Activated gamma-delta T cell treated with Interleukin-2 at 50 U/mL for 16 hours (primary cell): ENCODE measurements around the gene MAPK11.
A peak's percentile ranks its signal among the peaks of the same experiment; 100 is the strongest.

Experiments
- DNase-seq: peaks from one replicate; pipeline ENCODE4 v3.0.0-alpha.2; 2020

MAPK11 gene

GRCh38 chr22:50269970-50270665, at the start of gene MAPK11:
MAPK11 (minus strand) TSS chr22:50270380; CDS start chr22:50270292, 88 bp downstream.
- peak; percentile 64 for DNase-seq

DNA sequence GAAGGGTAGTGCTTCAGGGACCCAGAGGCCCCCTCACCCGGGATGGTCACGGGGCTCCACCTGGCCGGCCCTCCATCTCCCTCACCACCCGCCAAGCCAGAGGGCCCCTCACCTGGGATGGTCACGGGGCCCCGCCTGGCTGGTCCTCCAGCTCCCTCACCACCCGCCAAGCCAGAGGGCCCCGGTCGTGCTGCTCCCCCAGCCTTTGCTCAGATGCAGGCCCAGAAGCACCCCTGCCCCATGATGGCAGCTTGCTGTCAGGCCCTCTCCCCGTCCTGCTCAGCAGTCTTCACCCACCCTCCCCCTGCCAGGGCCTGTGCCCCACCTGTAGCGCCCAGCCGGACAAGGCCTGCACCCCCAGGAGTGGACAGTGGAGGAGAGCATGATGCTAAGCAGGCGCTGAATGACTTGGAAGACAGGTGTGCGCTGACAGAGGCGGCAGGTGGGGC, 49.3 kb upstream of the MAPK11 start:
- DNase-seq, result no peak

GRCh38 chr22:50318698-50319411, 48.7 kb upstream of the MAPK11 start:
- DNase-seq, result no peak

DNA sequence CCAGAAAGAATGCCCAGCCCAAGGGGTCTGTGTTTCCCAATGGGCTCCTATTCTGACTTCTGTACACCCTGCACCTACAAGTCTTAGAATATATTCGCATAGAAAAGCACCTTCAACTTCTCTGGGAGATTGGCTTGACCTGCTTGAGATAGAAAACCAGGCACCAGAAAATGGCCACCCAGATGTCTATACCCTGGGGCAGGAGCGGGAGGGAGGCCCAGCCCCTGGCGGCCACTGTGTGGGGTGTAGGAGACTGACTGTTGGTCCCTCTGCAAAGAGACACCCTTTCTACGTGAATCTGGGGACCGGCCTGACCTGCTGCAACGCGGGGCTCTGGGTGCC, 48.1 kb upstream of the MAPK11 start:
- no peak for DNase-seq

GRCh38 chr22:50317674-50318073, 47.5 kb upstream of the MAPK11 start:
- no peak for DNase-seq

DNA sequence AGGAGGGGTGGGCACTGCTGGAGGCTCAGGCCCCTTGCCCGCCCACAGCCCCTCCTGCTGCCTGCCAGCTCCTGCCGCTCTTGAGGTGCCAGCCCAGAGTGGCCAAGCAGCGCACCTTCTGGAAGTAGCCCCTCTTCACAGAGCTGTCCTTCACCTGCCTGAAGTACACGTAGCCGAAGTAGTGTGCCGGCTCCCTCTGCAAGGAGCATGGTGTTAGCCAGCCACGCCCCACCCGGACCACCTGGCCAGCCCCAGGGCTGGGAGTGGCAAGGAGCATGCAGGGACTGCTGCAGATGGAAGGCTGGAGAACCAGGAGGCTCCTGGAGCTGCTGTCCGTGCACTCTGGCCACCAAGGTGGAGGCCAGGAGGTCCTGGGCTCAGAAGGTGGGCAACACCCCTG, 47.0 kb upstream of the MAPK11 start:
- no peak for DNase-seq

GRCh38 chr22:50316114-50317065, 46.2 kb upstream of the MAPK11 start:
- DNase-seq, result no peak

DNA sequence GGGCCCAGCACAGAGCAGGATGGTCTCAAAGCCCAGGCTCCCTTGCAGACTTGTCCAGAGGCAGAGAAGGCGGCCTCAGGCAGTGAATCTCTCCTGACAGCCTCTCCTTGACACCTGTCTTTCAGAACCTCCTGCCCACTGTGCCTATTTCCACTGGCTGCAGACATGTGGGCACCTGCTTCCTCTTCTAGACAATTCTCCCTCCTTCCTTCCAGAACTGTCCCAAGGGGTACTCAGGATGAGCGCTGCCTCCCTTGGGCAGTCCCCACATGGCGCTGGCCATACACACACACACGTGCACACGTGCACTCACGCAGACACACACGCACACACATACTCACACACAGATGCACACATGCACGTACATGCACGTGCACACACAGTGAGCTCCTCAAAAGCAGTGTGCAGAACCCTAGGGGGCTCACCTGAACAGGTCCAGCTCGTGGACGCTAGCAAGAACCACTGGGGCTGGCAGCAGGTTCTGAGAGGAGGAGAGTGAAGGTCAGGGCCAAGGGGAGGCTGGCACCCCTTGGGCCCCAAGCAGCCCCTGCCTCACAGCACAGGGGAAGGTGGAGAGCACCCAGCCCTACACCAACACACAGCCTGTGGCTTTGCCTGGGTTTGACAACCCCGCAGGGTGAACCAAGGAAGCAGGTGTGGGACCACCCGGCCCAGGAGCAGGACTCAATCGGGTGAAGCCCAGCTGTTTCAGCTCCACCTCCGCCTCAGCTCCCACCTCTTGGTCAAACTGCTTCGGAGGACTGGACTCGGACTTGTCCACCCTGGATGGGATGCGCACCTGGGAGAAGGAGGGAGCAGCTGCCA, 45.3 kb upstream of the MAPK11 start:
- no peak for DNase-seq

DNA sequence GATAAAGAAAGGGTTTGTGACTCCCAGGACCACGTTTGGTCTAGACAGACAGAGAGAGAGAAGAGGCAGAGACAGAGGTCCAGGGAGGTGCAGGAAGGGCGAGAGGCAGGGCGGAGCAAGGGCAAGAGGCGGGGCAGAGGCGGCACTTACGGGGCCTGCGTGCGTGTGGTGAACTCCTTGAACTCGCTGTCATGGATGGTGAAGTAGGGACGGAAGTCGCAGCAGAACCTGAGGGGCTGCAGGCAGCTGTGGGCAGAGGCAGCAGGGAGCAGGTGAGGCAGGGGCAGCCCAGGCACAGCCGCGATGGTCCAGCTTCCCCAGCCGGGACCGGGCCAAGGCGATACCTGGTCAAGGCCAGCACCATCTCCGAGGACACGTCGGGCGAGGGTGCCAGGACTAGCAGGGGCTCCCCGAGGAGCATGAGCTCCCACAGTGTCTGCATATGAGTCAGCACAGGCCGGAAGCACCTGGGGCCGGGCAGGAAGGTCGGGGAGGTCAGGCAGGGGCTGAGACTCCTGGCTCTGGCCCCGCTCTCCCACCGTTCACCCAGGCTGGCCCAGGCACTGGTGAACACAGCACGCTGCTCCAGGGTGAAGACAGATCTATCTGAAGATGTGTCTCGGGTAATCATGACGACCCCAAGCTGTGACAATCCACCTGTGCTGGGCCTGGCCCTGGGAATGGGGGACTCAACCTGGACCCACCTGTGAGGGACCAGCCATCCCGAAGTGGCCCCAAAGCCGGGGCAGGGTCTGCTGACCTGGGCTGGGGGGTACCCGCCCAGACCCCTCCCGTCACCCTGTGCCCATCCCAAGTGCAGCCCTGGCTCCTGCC, 44.5 kb upstream of the MAPK11 start:
- DNase-seq, result peak; percentile 75

DNA sequence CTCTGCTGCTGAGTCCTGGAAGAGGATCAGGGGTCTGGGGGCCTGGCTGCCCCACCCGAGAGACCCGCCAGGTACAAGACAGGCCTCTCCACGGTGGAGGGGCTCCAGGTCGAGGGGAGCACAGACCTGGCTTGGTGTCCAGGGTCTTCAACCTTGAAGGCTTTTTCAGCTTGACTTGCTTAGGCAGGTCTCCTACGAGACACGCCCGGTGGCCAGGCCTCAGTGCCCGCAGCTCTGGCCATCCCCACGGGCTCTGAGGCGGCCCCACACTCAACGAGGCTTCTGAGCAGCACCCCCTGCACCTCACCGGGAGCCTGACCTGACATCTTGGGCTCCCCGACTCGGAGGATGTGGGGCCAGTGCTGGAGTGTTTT, 43.9 kb upstream of the MAPK11 start:
- DNase-seq, result no peak

- DNase-seq, result no peak
These were observed 43.4 kb upstream of the MAPK11 start for GRCh38 chr22:50313600-50313999.

DNA sequence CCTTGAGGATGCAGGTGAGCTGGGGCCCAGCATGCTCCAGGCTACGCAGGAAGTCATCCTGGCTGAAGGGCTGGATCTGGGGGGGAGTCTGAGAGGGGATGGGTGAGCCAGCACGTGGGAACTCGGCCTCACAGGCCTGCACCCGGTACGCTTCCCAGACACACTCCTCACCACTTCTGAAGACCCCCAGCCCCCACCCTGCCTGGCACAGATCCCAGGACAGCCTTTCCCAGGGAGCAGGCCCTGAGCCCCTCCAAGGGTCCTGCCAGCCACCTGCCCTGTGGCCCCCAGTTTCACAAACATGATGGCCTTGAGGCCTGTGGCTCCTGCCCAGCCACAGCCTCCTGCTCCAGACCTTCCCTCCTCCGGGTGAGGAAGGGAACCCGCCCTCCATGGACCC, 42.8 kb upstream of the MAPK11 start:
- DNase-seq, result no peak

- DNase-seq, result no peak
These were observed 42.2 kb upstream of the MAPK11 start for GRCh38 chr22:50312371-50312770.

DNA sequence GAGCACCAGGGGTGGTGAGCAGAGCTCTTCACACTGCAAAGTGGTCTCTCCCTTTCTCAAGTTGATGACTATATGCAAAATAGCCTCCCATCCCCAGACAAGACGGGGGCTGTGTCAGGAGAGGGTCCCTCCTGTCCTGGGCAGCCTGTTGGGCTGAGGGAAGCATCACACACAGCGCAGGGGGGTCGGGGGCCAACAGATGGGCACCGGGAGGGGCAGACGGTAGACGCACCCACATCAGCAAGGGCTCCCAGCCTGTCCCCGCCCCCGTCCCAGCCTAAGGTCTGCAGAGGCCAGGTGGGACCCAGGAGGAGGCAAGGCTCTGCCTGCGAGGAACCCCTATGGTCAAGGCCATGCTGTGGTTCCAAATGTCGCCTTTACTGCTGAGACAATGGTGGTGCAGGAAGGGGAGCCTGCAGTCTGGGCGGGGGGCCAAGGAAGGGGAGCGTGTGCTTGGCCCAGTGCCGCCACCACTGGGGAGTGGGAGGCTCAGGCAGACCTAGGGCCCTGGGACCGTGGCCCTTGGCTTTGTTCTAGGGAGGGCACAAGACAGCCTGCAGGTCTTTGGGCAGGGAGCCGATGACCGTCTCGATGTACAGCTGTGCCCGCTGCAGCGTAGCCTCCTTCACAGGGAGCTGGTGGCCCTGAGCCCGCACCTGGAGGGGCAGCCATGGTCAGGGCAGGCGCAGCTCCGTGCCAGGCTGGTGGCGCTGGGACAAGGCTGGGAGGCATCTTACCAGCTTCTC, 41.6 kb upstream of the MAPK11 start:
- no peak for DNase-seq

DNA sequence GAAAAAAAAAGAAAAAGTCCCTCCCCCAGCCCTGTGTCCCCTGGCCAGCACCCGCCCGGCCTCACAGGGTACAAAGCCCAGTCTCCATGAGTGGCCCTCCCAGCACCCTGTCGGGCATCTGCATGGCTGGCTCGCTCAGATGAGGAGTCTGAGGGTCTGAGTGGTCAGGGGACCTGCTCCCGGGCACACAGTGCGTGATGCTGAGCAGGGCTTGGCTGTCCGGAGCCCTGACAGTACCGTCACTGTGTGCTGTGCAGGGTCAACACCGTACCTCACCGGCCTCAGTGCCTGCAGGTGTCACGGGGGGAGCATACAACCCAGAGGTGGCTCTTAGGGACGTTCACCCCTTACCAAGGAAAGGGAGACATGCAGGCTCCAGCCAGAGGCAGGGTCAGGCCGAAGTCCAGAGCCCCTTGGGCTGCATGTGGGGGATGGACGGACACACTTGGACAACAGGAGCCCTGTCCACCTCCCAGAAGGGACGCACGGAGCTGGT, 40.8 kb upstream of the MAPK11 start:
- no peak for DNase-seq

- no peak for DNase-seq
These were observed 40.0 kb upstream of the MAPK11 start for GRCh38 chr22:50310031-50310722.

DNA sequence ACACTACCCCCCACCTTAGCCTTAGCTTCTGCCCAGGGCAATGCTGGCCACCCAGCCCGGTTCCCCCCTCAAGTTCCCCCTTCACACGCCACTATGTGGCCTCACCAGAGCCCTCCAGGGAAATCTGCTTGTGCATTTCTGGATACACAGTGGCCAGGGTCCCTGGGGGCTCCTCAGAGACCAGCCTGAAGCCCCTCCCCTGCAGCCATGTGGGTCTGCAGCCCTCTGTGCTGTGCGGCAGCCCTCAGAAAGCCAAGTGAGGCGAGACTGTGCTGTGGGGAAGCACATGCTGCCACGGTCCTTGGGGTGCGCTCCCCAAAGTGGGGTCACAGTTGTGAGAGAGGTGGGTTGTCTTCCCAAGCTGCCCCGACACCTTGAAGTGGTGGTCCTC, 39.4 kb upstream of the MAPK11 start:
- no peak for DNase-seq

DNA sequence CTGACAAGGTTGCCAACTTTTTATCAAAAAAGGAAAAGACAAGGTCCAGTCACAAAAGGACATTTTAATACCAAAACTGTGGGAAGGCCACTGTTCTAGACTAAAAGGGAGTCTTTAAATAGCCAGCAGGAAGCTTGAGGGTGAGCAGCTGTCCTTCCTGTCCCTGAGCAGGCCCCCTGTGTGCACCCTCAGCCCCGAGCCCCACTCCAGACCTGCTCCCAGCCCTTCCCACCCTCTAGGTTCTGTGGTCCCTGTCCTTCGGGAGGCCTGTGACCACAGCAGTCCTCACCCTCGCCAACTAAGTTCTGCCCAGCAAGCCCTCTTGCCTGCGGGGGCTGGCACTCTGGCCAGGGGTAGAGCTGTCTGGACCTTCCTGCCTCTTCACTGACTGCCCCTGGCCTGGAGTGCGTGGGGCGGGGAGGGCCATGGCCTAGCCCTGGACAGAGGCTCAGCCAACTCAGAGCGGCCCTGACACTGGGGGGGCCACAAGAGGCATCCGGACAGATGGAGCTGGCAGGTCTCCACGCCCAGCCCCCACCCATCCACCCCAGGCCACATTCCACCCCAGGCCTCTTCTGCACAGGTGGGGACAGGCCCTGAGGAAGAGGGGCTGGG, 38.9 kb upstream of the MAPK11 start:
- no peak for DNase-seq

DNA sequence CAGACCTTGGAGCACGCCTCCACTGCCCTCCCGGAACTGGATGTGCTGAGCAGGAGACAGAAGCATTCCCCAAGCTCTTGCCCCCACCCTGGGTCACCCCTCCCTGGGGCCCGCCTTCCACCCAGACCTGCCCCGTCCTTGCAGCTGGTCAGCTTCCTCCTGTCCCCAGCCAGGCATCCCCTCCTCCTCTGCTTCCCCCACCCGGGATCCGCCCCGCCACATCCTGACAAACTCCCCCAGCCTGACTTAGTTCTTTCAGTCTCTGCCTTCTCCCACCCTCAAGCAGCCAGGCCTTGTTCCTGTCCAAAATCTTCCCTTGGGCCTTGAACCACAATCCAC, 38.4 kb upstream of the MAPK11 start:
- no peak for DNase-seq
